HEK293 (cell line): Measurements from ENCODE around the gene SURF4.
A peak's percentile ranks its signal among the peaks of the same experiment; 100 is the strongest.

ENCODE experiments used
- CTCF ChIA-PET: fragments of 350-600 bp; formaldehyde crosslinking; extraction: SDS; loops from one replicate; lab custom pipeline; 2021; ENCODE audit warnings: antibody characterized with exemption; lab: Yijun Ruan, JAX
- POLR2A ChIA-PET: fragments of 300-600 bp; formaldehyde crosslinking; extraction: SDS; loops from one replicate; lab custom pipeline; 2020; ENCODE audit warnings: antibody characterized with exemption, inconsistent platforms; lab: Yijun Ruan, JAX
- H3K27ac ChIP-seq: fragments of 200-500 bp; sonication (Bioruptor generic); 2 replicates; pipeline ENCODE4 v1.5.1; 2014; ENCODE audit warnings: low read depth, low read length, control low read depth, inconsistent platforms; ENCODE audit errors: extremely low read depth
- H3K36me3 ChIP-seq, 2 experiments: fragments of 200-500 bp in 1 of 2; sonication (Bioruptor generic) in 1 of 2; 1 replicate in 1 of 2; 2 replicates in 1 of 2; pipeline ENCODE4 v1.5.1; 2014 to 2017; ENCODE audit warnings: inconsistent platforms in 2 of 2, low read length in 2 of 2; ENCODE audit not compliant: control insufficient read depth in 2 of 2, insufficient read depth in 1 of 2
- H3K4me1 ChIP-seq: fragments of 200-500 bp; sonication (Bioruptor generic); 2 replicates; pipeline ENCODE4 v1.5.1; 2014; ENCODE audit warnings: mild to moderate bottlenecking, low read length, inconsistent platforms; ENCODE audit not compliant: control insufficient read depth, insufficient read depth
- H3K4me3 ChIP-seq: 2 replicates; pipeline ENCODE4 v1.5.1; 2011; ENCODE audit warnings: low read depth, mild to moderate bottlenecking, control low read depth, low read length, moderate library complexity
- H3K9me3 ChIP-seq: fragments of 200-500 bp; sonication (Bioruptor generic); 2 replicates; pipeline ENCODE4 v1.5.1; 2014; ENCODE audit warnings: low read depth, low read length, inconsistent platforms; ENCODE audit not compliant: control insufficient read depth, insufficient read depth
- GFI1B ChIP-seq: fragments of 450-650 bp; formaldehyde crosslinking; IDR thresholded peaks from 2 replicates; pipeline ENCODE4 v1.5.1; 2016; ENCODE audit warnings: missing biosample characterization, missing genetic modification characterization
- GLIS1 ChIP-seq: fragments of 450-650 bp; formaldehyde crosslinking; IDR thresholded peaks from 2 replicates; pipeline ENCODE4 v1.5.1; 2016; ENCODE audit warnings: missing biosample characterization, missing genetic modification characterization
- HOXD13 ChIP-seq: sonication (generic); formaldehyde crosslinking; IDR thresholded peaks from 2 replicates; pipeline ENCODE4 v1.8.0; 2022; ENCODE audit warnings: missing genetic modification reagents, borderline replicate concordance
- MYNN ChIP-seq: fragments of 450-650 bp; formaldehyde crosslinking; IDR thresholded peaks from 2 replicates; pipeline ENCODE4 v1.5.1; 2016; ENCODE audit warnings: missing biosample characterization, missing genetic modification characterization, borderline replicate concordance
- SALL2 ChIP-seq: fragments of 450-650 bp; formaldehyde crosslinking; IDR thresholded peaks from 2 replicates; pipeline ENCODE4 v1.5.0; 2017; ENCODE audit warnings: missing biosample characterization, mild to moderate bottlenecking, missing genetic modification characterization, borderline replicate concordance
- SETDB1 ChIP-seq: IDR thresholded peaks from one replicate; pipeline ENCODE4 v1.6.1; 2017; ENCODE audit warnings: mild to moderate bottlenecking, low read length, moderate library complexity, mixed read lengths; ENCODE audit not compliant: insufficient read length
- TCF7L2 ChIP-seq: IDR thresholded peaks from 2 replicates; pipeline ENCODE4 v1.6.1; 2011; ENCODE audit warnings: low read depth, mild to moderate bottlenecking, inconsistent platforms, low read length, moderate library complexity, borderline replicate concordance
- TRIM28 ChIP-seq: IDR thresholded peaks from 2 replicates; pipeline ENCODE4 v1.6.1; 2011; ENCODE audit warnings: low read length, control low read depth, borderline replicate concordance
- ZFHX2 ChIP-seq: fragments of 450-650 bp; formaldehyde crosslinking; conservative IDR thresholded peaks from 2 replicates; pipeline ENCODE4 v1.5.1; 2016; ENCODE audit warnings: missing biosample characterization, missing genetic modification characterization
- ZNF121 ChIP-seq: fragments of 450-650 bp; formaldehyde crosslinking; IDR thresholded peaks from 2 replicates; pipeline ENCODE4 v1.5.1; 2016; ENCODE audit warnings: missing biosample characterization, missing genetic modification characterization
- ZNF239 ChIP-seq: fragments of 450-650 bp; formaldehyde crosslinking; IDR thresholded peaks from 2 replicates; pipeline ENCODE4 v1.5.1; 2016; ENCODE audit warnings: missing biosample characterization, missing genetic modification characterization
- ZNF24 ChIP-seq: fragments of 450-650 bp; formaldehyde crosslinking; IDR thresholded peaks from 2 replicates; pipeline ENCODE4 v1.5.1; 2016; ENCODE audit warnings: missing biosample characterization, missing genetic modification characterization
- ZNF274 ChIP-seq, 2 experiments: fragments of 200-500 bp in 1 of 2; fragments of 450-650 bp in 1 of 2; sonication (Bioruptor generic) in 1 of 2; formaldehyde crosslinking in 1 of 2; IDR thresholded peaks; 2 replicates each; pipeline versions ENCODE4 v1.5.1 to v1.6.1; 2014 to 2016; ENCODE audit warnings: borderline replicate concordance in 1 of 2, inconsistent platforms in 1 of 2, low read length in 1 of 2, missing biosample characterization in 1 of 2, missing genetic modification characterization in 1 of 2
- ZNF311 ChIP-seq: fragments of 450-650 bp; formaldehyde crosslinking; IDR thresholded peaks from 2 replicates; pipeline ENCODE4 v1.5.1; 2017; ENCODE audit warnings: missing biosample characterization, missing genetic modification characterization, borderline replicate concordance
- ZNF335 ChIP-seq: fragments of 450-650 bp; formaldehyde crosslinking; conservative IDR thresholded peaks from 2 replicates; pipeline ENCODE4 v1.5.1; 2016; ENCODE audit warnings: missing biosample characterization, missing genetic modification characterization
- ZNF530 ChIP-seq: fragments of 450-650 bp; formaldehyde crosslinking; IDR thresholded peaks from 2 replicates; pipeline ENCODE4 v1.5.1; 2016; ENCODE audit warnings: low read depth, missing biosample characterization, missing genetic modification characterization
- ZNF544 ChIP-seq: fragments of 450-650 bp; formaldehyde crosslinking; IDR thresholded peaks from 2 replicates; pipeline ENCODE4 v1.5.0; 2017; ENCODE audit warnings: missing biosample characterization, missing genetic modification characterization
- ZNF664 ChIP-seq: fragments of 450-650 bp; formaldehyde crosslinking; IDR thresholded peaks from 2 replicates; pipeline ENCODE4 v1.5.1; 2016; ENCODE audit warnings: missing biosample characterization, missing genetic modification characterization
- ZNF677 ChIP-seq: fragments of 450-650 bp; IDR thresholded peaks from 2 replicates; pipeline ENCODE4 v1.5.0; 2018; ENCODE audit warnings: missing biosample characterization, mild to moderate bottlenecking, missing genetic modification characterization, moderate library complexity
- ZNF777 ChIP-seq: fragments of 450-650 bp; formaldehyde crosslinking; IDR thresholded peaks from 2 replicates; pipeline ENCODE4 v1.5.1; 2017; ENCODE audit warnings: missing biosample characterization, missing genetic modification characterization, borderline replicate concordance
- ZXDB ChIP-seq: fragments of 450-650 bp; formaldehyde crosslinking; IDR thresholded peaks from 2 replicates; pipeline ENCODE4 v1.5.1; 2016; ENCODE audit warnings: missing biosample characterization, missing genetic modification characterization
- TF ChIP-seq, protein P1 (sequence below): fragments of 450-650 bp; formaldehyde crosslinking; IDR thresholded peaks from 2 replicates; pipeline ENCODE4 v1.5.1; 2017; ENCODE audit warnings: missing biosample characterization, missing genetic modification characterization
- TF ChIP-seq, protein P2 (sequence below): fragments of 450-650 bp; formaldehyde crosslinking; IDR thresholded peaks from 2 replicates; pipeline ENCODE4 v1.5.1; 2016; ENCODE audit warnings: missing biosample characterization, missing genetic modification characterization
- TF ChIP-seq, protein P3 (sequence below): fragments of 450-650 bp; formaldehyde crosslinking; IDR thresholded peaks from 2 replicates; pipeline ENCODE4 v1.5.1; 2017; ENCODE audit warnings: missing biosample characterization, mild to moderate bottlenecking, missing genetic modification characterization, moderate library complexity
- TF ChIP-seq, protein P4 (sequence below): fragments of 450-650 bp; formaldehyde crosslinking; IDR thresholded peaks from 2 replicates; pipeline ENCODE4 v1.5.1; 2016; ENCODE audit warnings: missing biosample characterization, missing genetic modification characterization

The SURF4 gene

DNA sequence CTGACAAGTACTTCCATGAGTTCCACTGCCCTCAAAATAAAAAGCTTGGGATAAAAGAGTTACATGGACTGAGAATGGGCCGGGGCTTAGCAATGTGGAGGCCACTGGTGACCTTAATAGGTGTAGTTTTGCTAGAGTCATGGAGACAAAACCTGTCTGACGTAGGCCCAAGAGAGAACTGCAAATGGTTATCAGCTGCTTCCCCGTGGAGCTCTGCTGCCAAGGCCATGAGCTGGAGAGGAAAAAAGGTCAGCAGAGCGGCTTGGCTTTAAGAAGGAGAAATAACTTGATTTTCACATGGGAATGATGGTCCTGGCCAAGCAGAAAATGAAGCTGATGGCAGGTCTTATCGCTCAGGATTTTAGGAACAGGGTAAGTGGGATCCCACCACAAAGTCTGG lies 36.2 kb downstream of the SURF4 start:
- H3K4me3 ChIP-seq: no peak overlapping the region
- ChIA-PET POLR2A (interaction anchor here (0.7 to 2.2 kb wide), 4 partner anchors 8 to 27 kb away, joined by 3 to 15 read pairs (median 4); partner anchors contain the start of genes MED22 and RPL7A), CTCF (interaction anchor here (0.6 to 1.7 kb wide), 6 partner anchors 10 to 160 kb away, joined by 3 to 6 read pairs (median 3); no protein-coding TSS in a partner anchor)
- TF ChIP-seq GLIS1 (tag by site-specific recombination): no peak
- TF ChIP-seq SALL2 (tag by site-specific recombination): no peak
- no peak for TF ChIP-seq ZFHX2 (tag by site-specific recombination)
- no peaks in the 10 kb centered on the region for H3K9me3 ChIP-seq
- peaks cover 2% of the 10 kb centered on the region; the same call in 1 of the 2 replicates for H3K4me1 ChIP-seq
- H3K27ac ChIP-seq: no peak overlapping the region
- H3K36me3 ChIP-seq: peaks cover 0 to 61% of the 10 kb centered on the region in 2 experiments; a peak in 1 of 3 replicates

DNA sequence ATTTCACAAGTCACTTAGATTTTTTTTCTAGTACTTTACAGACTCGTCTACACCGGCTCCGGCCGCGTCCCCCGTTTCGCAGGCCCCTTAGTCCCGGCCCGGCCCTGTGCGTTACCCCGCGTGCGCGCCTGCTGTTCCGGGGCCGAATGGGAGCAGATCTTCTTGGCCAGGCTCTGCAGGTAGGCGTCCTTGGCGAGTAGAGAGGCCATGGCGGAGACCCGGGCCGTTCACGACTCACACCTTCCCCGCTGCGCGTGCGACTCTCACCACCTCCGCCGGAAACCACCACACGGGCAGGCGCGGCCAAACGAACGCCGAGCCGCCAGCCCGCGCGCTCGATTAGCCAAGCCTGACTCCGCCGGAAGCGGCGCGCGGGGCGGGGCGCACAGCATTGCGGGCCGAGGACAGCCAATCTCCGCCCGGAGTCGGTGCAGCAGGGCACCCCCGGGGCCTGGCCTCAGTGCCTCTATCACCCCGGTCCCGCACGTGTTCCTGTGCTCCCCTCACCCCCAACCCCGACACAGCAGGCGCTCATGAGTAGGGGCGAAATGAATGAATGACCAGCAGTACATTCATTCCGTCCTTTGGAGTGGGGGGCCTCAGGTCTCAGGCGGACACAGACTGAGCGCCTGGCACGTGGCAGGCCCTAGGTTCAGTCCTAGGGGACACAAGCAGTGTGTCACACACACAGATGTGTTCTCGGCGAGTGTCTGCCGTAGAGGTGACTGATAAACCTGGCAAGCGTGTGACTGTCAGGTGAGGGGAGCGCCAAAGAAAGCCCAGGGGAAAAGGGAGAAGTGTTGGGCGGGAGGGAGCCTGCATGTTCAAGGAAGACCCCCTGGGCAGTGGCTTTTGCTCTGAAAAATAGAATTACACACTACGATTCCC lies 39.7 kb downstream of the SURF4 start, which contains the start of gene SURF6:
Gene SURF6, minus strand, starts transcription at position 265 of the 888 bp plus-strand sequence. Its CDS starts 56 bp downstream, at position 209.
- ChIA-PET POLR2A (interaction anchor here (0.7 to 2.3 kb wide), 6 partner anchors 11 to 159 kb away, joined by 3 to 18 read pairs (median 6); partner anchors contain the start of genes MED22, RPL7A, STKLD1 and SURF4), CTCF (interaction anchor here (0.6 to 8.9 kb wide), 4 partner anchors 86 to 192 kb away, joined by 3 to 159 read pairs (median 4); partner anchors contain the start of gene ADAMTS13)
- peaks cover 0 to 61% of the 10 kb centered on the region in 2 experiments; a peak in 1 of 3 replicates for H3K36me3 ChIP-seq
- no peaks in the 10 kb centered on the region for H3K9me3 ChIP-seq
- peaks cover 4% of the 10 kb centered on the region; the same call in 1 of the 2 replicates for H3K4me1 ChIP-seq
- peak within 1 kb of the TSS; percentile 74 for H3K4me3 ChIP-seq
- peak within 1 kb of the TSS; percentile 71 for H3K27ac ChIP-seq
- TF ChIP-seq, protein P1, sequence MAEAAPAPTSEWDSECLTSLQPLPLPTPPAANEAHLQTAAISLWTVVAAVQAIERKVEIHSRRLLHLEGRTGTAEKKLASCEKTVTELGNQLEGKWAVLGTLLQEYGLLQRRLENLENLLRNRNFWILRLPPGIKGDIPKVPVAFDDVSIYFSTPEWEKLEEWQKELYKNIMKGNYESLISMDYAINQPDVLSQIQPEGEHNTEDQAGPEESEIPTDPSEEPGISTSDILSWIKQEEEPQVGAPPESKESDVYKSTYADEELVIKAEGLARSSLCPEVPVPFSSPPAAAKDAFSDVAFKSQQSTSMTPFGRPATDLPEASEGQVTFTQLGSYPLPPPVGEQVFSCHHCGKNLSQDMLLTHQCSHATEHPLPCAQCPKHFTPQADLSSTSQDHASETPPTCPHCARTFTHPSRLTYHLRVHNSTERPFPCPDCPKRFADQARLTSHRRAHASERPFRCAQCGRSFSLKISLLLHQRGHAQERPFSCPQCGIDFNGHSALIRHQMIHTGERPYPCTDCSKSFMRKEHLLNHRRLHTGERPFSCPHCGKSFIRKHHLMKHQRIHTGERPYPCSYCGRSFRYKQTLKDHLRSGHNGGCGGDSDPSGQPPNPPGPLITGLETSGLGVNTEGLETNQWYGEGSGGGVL (tag by site-specific recombination): no peak
- no peak for TF ChIP-seq SETDB1
- no peak for TF ChIP-seq ZNF530 (tag by site-specific recombination)
- TF ChIP-seq ZXDB: peak; percentile 96
- TF ChIP-seq ZNF777: no peak
- TF ChIP-seq, protein P2, sequence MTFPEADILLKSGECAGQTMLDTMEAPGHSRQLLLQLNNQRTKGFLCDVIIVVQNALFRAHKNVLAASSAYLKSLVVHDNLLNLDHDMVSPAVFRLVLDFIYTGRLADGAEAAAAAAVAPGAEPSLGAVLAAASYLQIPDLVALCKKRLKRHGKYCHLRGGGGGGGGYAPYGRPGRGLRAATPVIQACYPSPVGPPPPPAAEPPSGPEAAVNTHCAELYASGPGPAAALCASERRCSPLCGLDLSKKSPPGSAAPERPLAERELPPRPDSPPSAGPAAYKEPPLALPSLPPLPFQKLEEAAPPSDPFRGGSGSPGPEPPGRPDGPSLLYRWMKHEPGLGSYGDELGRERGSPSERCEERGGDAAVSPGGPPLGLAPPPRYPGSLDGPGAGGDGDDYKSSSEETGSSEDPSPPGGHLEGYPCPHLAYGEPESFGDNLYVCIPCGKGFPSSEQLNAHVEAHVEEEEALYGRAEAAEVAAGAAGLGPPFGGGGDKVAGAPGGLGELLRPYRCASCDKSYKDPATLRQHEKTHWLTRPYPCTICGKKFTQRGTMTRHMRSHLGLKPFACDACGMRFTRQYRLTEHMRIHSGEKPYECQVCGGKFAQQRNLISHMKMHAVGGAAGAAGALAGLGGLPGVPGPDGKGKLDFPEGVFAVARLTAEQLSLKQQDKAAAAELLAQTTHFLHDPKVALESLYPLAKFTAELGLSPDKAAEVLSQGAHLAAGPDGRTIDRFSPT (tag by site-specific recombination): peak; percentile 71; the same call in 1 of the 2 replicates
- no peak for TF ChIP-seq ZNF664 (tag by site-specific recombination)
- peak; percentile 83 for TF ChIP-seq GLIS1 (tag by site-specific recombination)
- TF ChIP-seq ZNF311: no peak
- no peak for TF ChIP-seq HOXD13 (CRISPR knock-in tag)
- TF ChIP-seq TCF7L2: no peak
- 0 out of 2 replicates have a peak, but pooled peaks have one; percentile 7 for TF ChIP-seq ZNF239 (tag by site-specific recombination)
- no peak for TF ChIP-seq GFI1B
- no peak for TF ChIP-seq ZNF544
- TF ChIP-seq, protein P3, sequence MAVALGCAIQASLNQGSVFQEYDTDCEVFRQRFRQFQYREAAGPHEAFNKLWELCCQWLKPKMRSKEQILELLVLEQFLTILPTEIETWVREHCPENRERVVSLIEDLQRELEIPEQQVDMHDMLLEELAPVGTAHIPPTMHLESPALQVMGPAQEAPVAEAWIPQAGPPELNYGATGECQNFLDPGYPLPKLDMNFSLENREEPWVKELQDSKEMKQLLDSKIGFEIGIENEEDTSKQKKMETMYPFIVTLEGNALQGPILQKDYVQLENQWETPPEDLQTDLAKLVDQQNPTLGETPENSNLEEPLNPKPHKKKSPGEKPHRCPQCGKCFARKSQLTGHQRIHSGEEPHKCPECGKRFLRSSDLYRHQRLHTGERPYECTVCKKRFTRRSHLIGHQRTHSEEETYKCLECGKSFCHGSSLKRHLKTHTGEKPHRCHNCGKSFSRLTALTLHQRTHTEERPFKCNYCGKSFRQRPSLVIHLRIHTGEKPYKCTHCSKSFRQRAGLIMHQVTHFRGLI: no peak
- TF ChIP-seq, protein P4, sequence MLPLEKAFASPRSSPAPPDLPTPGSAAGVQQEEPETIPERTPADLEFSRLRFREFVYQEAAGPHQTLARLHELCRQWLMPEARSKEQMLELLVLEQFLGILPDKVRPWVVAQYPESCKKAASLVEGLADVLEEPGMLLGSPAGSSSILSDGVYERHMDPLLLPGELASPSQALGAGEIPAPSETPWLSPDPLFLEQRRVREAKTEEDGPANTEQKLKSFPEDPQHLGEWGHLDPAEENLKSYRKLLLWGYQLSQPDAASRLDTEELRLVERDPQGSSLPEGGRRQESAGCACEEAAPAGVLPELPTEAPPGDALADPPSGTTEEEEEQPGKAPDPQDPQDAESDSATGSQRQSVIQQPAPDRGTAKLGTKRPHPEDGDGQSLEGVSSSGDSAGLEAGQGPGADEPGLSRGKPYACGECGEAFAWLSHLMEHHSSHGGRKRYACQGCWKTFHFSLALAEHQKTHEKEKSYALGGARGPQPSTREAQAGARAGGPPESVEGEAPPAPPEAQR (tag by site-specific recombination): no peak
- no peak for TF ChIP-seq ZNF121 (tag by site-specific recombination)
- TF ChIP-seq TRIM28: no peak
- peak; percentile 85 for TF ChIP-seq ZNF335 (tag by site-specific recombination)
- TF ChIP-seq ZNF24 (tag by site-specific recombination): peak; percentile 93
- no peak for TF ChIP-seq ZNF274 (IDR thresholded peaks at IDR 0.05; ENCODE audit: low read length)
- TF ChIP-seq ZNF274 (tag by site-specific recombination; IDR thresholded peaks at IDR 0.05; ENCODE audit: borderline replicate concordance): no peak
- no peak for TF ChIP-seq ZNF677
- no peak for TF ChIP-seq MYNN (tag by site-specific recombination)
